ENCODE results near the gene AKAP9. TPM values are rescaled to one million over a fixed set of nuclear protein-coding genes. Genes with fewer than 3 reads are reported as not detected.
"Not testable (repeated sequence)": the region's sequence is repeated elsewhere in the genome, so short reads cannot be mapped to it uniquely, and the experiment has no call there.

The AKAP9 gene
- total RNA-seq, 4 donors from 2014 or later, result 49.7 to 82.6 (median 55.8) TPM

DNA sequence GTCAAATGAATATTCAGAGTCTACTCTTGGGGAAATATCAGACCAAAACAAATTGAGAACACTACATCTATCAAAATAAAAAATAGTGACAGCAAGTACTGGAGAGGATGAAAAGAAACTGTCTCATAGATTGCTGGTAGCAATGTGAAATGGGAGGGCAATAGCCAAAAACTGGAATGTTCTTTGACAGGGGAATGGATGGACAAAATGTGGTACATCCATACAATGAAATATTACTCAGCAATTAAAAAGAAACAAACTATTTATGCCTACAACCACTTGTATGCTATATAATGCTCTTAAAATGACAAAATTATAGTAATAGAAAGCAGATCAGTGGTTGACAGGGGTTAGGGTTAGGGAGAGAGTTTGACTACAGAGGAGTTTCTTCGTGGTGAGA is 147.6 kb downstream of the AKAP9 start:
- no peaks in the 10 kb centered on the region for H3K27me3 ChIP-seq
- no peak overlapping the region for H3K4me3 ChIP-seq
- 97 to 100% methylated on average over 1 of the region's 1 CpG for WGBS, 2 donors
- intact Hi-C loops (cut with DNase I), result no loop called here
- TF ChIP-seq POLR2A (IDR thresholded peaks at IDR 0.05) (no peak), CTCF (IDR thresholded peaks at IDR 0.05) (no peak)
- no peaks in the 10 kb centered on the region for H3K9me3 ChIP-seq
- peaks cover 9 to 100% (median 30%) of the 10 kb centered on the region in 3 donors for H3K36me3 ChIP-seq
- no peak for DNase-seq
- H3K4me1 ChIP-seq, result no peaks in the 10 kb centered on the region
- no peak overlapping the region for H3K27ac ChIP-seq

DNA sequence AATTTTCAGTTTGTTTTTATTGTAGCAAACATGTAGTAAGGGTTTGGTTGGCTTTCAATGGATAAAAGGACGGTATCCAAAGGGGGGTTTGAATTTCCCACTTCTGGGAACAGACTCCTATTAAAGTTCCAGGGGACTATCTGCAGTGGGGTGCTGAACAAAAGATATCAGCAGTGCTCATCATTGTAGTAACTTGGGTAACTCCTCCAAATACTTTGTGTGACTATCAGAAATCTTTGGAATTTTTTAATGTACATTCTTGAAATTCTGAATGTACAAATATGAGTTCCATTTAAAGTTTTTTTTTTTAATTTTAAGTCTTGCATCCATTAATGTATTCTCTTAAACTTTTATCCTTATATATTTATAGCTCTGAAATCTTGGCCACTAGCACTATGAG is 151.5 kb downstream of the AKAP9 start:
- DNase-seq, result no peak
- 89 to 100% methylated on average over 1 of the region's 1 CpG for WGBS, 2 donors
- H3K27ac ChIP-seq, result no peak overlapping the region
- intact Hi-C loops (cut with DNase I), result no loop called here
- TF ChIP-seq POLR2A (IDR thresholded peaks at IDR 0.05) (no peak), CTCF (IDR thresholded peaks at IDR 0.05) (no peak)
- H3K27me3 ChIP-seq, result no peaks in the 10 kb centered on the region
- no peak overlapping the region for H3K4me3 ChIP-seq
- H3K36me3 ChIP-seq, result peaks cover 0 to 100% (median 18%) of the 10 kb centered on the region in 3 donors
- H3K9me3 ChIP-seq, result no peaks in the 10 kb centered on the region
- H3K4me1 ChIP-seq, result no peaks in the 10 kb centered on the region

DNA sequence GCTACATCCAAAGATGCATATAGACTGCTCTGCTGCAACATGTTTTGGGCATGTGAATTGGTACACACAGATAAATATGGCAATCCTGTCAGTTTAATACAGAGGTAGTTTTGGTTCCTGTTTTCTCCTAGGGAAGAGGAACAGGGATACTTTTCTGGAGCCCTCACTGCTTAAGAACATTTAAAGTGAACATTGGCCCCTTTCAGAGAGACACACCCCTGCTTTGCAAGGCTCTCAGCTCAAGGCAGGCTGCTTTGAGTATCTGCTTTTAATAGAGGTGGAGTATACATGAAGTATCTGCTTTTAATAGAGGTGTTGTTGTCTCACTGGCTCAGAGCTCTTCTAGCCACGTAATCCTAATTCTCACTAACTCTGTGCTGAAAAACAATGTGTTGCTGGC is 154.7 kb downstream of the AKAP9 start:
- no peak for DNase-seq
- H3K27me3 ChIP-seq, result no peaks in the 10 kb centered on the region
- TF ChIP-seq POLR2A (IDR thresholded peaks at IDR 0.05) (no peak), CTCF (IDR thresholded peaks at IDR 0.05) (no peak)
- 86 to 93% methylated on average over 1 of the region's 1 CpG for WGBS, 2 donors
- intact Hi-C loops (cut with DNase I), result no loop called here
- H3K27ac ChIP-seq, result no peak overlapping the region
- no peak overlapping the region for H3K4me3 ChIP-seq
- no peaks in the 10 kb centered on the region for H3K4me1 ChIP-seq
- peaks cover 0 to 100% (median 21%) of the 10 kb centered on the region in 3 donors for H3K36me3 ChIP-seq
- H3K9me3 ChIP-seq, result no peaks in the 10 kb centered on the region

- Histone ChIP-seq H3K4me3 (no peak overlapping the region), H3K36me3 (peaks cover 10 to 100% (median 25%) of the 10 kb centered on the region in 3 donors), H3K9me3 (no peaks in the 10 kb centered on the region), H3K27ac (no peak overlapping the region), H3K27me3 (no peaks in the 10 kb centered on the region), H3K4me1 (no peaks in the 10 kb centered on the region)
- intact Hi-C loops (cut with DNase I), result no loop called here
- 100% methylated on average over 1 of the region's 1 CpG for WGBS, 2 donors
- DNase-seq, result no peak
- no peak for TF ChIP-seq CTCF (IDR thresholded peaks at IDR 0.05)
- no peak for TF ChIP-seq POLR2A (IDR thresholded peaks at IDR 0.05)
These were observed 159.9 kb downstream of the AKAP9 start for GRCh38 chr7:92100534-92100933.

- H3K4me1 ChIP-seq; intact Hi-C loops (cut with DNase I); DNase-seq; H3K4me3 ChIP-seq; H3K27ac ChIP-seq; H3K9me3 ChIP-seq; H3K27me3 ChIP-seq: not testable (repeated sequence)
- 90 to 100% methylated on average over 1 to 2 of the region's 5 CpGs for WGBS, 2 donors
- peaks cover 10 to 100% (median 20%) of the 10 kb centered on the region in 3 donors for H3K36me3 ChIP-seq
These were observed 162.2 kb downstream of the AKAP9 start for GRCh38 chr7:92102862-92103261.

DNA sequence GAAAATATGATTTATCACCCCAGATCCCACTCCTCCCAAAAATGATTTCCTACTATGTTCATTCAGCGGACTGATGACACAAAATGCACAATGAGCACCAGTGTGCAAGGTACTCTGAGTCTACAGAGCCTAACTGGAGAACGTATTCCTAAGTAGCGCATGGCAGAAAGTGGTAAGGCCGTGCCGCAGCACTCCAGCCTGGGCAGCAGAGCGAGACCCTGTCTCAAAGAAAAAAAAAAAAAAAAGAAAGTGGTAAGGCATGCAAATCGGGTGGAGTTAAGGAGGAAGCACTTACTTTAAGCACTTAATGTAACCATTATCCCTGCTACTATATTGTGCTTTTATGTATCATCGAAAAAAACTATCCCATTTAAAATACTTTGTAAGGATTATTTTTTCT is 168.2 kb downstream of the AKAP9 start:
- Histone ChIP-seq H3K27me3 (no peaks in the 10 kb centered on the region), H3K4me3 (no peak overlapping the region), H3K36me3 (peaks cover 0 to 100% (median 23%) of the 10 kb centered on the region in 3 donors), H3K9me3 (no peaks in the 10 kb centered on the region), H3K4me1 (no peaks in the 10 kb centered on the region), H3K27ac (no peak overlapping the region)
- no peak for TF ChIP-seq POLR2A (IDR thresholded peaks at IDR 0.05)
- no peak for TF ChIP-seq CTCF (IDR thresholded peaks at IDR 0.05)
- WGBS, 2 donors, result 93 to 96% methylated on average over 4 to 7 of the region's 8 CpGs
- intact Hi-C loops (cut with DNase I), result no loop called here
- DNase-seq, result no peak

All from esophagus squamous epithelium (tissue), 5 donors.